ENCODE measurements around the gene TRAPPC8. TPM values are rescaled to one million over a fixed set of nuclear protein-coding genes. Genes with fewer than 3 reads are reported as not detected.

The TRAPPC8 gene
- total RNA-seq, 1 donor from 2014 or later = 41.3 TPM

- H3K4me1 Mint-ChIP-seq (ENCODE audit: low read depth) = no peaks in the 10 kb centered on the region
- no peaks in the 10 kb centered on the region for H3K9me3 Mint-ChIP-seq
- intact Hi-C loops (cut with micrococcal nuclease) = no loop called here
- no peak overlapping the region for H3K27ac Mint-ChIP-seq
- peaks cover 2% of the 10 kb centered on the region for H3K27me3 Mint-ChIP-seq (ENCODE audit: low read depth)
- no peak for DNase-seq (ENCODE audit: low spot score)
- H3K36me3 Mint-ChIP-seq (ENCODE audit: low read depth) = no peaks in the 10 kb centered on the region
- no peak overlapping the region for H3K4me3 Mint-ChIP-seq (ENCODE audit: low read depth)
Measured at GRCh38 chr18:31793531-31793930, 149.4 kb downstream of the TRAPPC8 start.

- Mint-ChIP-seq H3K4me1 (ENCODE audit: low read depth) (no peaks in the 10 kb centered on the region), H3K36me3 (ENCODE audit: low read depth) (no peaks in the 10 kb centered on the region), H3K9me3 (no peaks in the 10 kb centered on the region)
Measured at GRCh38 chr18:31792580-31792911, 150.4 kb downstream of the TRAPPC8 start.

GRCh38 chr18:31791817-31792579 is 150.9 kb downstream of the TRAPPC8 start:
- Mint-ChIP-seq H3K27me3 (ENCODE audit: low read depth) (peaks cover 1% of the 10 kb centered on the region), H3K4me1 (ENCODE audit: low read depth) (no peaks in the 10 kb centered on the region), H3K27ac (no peak overlapping the region), H3K4me3 (ENCODE audit: low read depth) (no peak overlapping the region), H3K9me3 (no peaks in the 10 kb centered on the region), H3K36me3 (ENCODE audit: low read depth) (no peaks in the 10 kb centered on the region)
- intact Hi-C loops (cut with micrococcal nuclease) = no loop called here
- DNase-seq (ENCODE audit: low spot score) = no peak

More at GRCh38 chr18:31792580-31792911, 150.4 kb downstream of the TRAPPC8 start:
- no peak overlapping the region for H3K27ac Mint-ChIP-seq
- no peak for DNase-seq (ENCODE audit: low spot score)
- H3K4me3 Mint-ChIP-seq (ENCODE audit: low read depth) = no peak overlapping the region
- H3K27me3 Mint-ChIP-seq (ENCODE audit: low read depth) = peaks cover 2% of the 10 kb centered on the region
- intact Hi-C loops (cut with micrococcal nuclease) = no loop called here

GRCh38 chr18:31789409-31789808 is 153.5 kb downstream of the TRAPPC8 start:
- no peak for DNase-seq (ENCODE audit: low spot score)
- Mint-ChIP-seq H3K27ac (no peak overlapping the region), H3K27me3 (ENCODE audit: low read depth) (no peaks in the 10 kb centered on the region), H3K4me3 (ENCODE audit: low read depth) (no peak overlapping the region), H3K4me1 (ENCODE audit: low read depth) (no peaks in the 10 kb centered on the region), H3K9me3 (no peaks in the 10 kb centered on the region), H3K36me3 (ENCODE audit: low read depth) (no peaks in the 10 kb centered on the region)
- intact Hi-C loops (cut with micrococcal nuclease) = no loop called here

GRCh38 chr18:31783059-31783458 is 159.9 kb downstream of the TRAPPC8 start:
- intact Hi-C loops (cut with micrococcal nuclease) = no loop called here
- no peak overlapping the region for H3K4me3 Mint-ChIP-seq (ENCODE audit: low read depth)
- H3K4me1 Mint-ChIP-seq (ENCODE audit: low read depth) = no peaks in the 10 kb centered on the region
- H3K27ac Mint-ChIP-seq = no peak overlapping the region
- no peaks in the 10 kb centered on the region for H3K27me3 Mint-ChIP-seq (ENCODE audit: low read depth)
- H3K36me3 Mint-ChIP-seq (ENCODE audit: low read depth) = no peaks in the 10 kb centered on the region
- peaks cover 21% of the 10 kb centered on the region for H3K9me3 Mint-ChIP-seq
- DNase-seq (ENCODE audit: low spot score) = no peak

Other genes starting within 250 kb of the TRAPPC8 start
- gene SLC25A52, start 182.2 kb downstream of the TRAPPC8 start, total RNA-seq = not detected in 2 replicates
- gene RNF125, start 75.7 kb upstream of the TRAPPC8 start, total RNA-seq = 82.5 and 83.6 TPM in 2 replicates
- gene RNF138, start 148.7 kb upstream of the TRAPPC8 start, total RNA-seq = 84.9 and 100 TPM in 2 replicates
- 0.21 TPM in 1 of 2 replicates, not detected in the other for gene MEP1B, start 246.9 kb upstream of the TRAPPC8 start, total RNA-seq

Measured in activated T-helper 2 cell treated with anti-CD3 and anti-CD28 coated beads, Interferon-gamma antibody, Interleukin-2, Interleukin-4, amounts not matched to agents 10 μg/mL and 5 μg/mL and 100 μg/mL, durations not matched to agents 14 hours and 24 hours and 36 hours (primary cell).